Type B pancreatic cell (in vitro differentiated cells): ENCODE data around the gene TAF1B. TPM values are rescaled to one million over a fixed set of nuclear protein-coding genes. Genes with fewer than 3 reads are reported as not detected.
"Not testable (repeated sequence)": the region's sequence is repeated elsewhere in the genome, so short reads cannot be mapped to it uniquely, and the experiment has no call there.

Experiments
- DNase-seq: peaks from one replicate; pipeline ENCODE4 v3.0.0; 2021; ENCODE audit warnings: mixed read lengths; ENCODE audit not compliant: unreplicated experiment; ENCODE audit errors: extremely low spot score
- H3K27ac Mint-ChIP-seq: 2 replicates; pipeline ENCODE4 v1.8.0; 2021; ENCODE audit warnings: mild to moderate bottlenecking, mixed read lengths
- H3K27me3 Mint-ChIP-seq: 2 replicates; pipeline ENCODE4 v1.8.0; 2021; ENCODE audit warnings: mixed read lengths
- H3K36me3 Mint-ChIP-seq: 2 replicates; pipeline ENCODE4 v1.8.0; 2021; ENCODE audit warnings: mixed read lengths
- H3K4me1 Mint-ChIP-seq: one replicate; pipeline ENCODE4 v1.8.0; 2021; ENCODE audit warnings: mixed read lengths; ENCODE audit not compliant: unreplicated experiment
- H3K4me3 Mint-ChIP-seq: 2 replicates; pipeline ENCODE4 v1.8.0; 2021; ENCODE audit warnings: mild to moderate bottlenecking, mixed read lengths
- H3K9me3 Mint-ChIP-seq: 2 replicates; pipeline ENCODE4 v1.8.0; 2021; ENCODE audit warnings: mixed read lengths
- total RNA-seq: library from RNA; stranded (reverse); gene quantifications from 2 replicates; pipeline ENCODE4 v1.2.1, GENCODE V29; 2021; ENCODE audit warnings: low replicate concordance
- TF ChIP-seq, protein P1 (sequence below): fragments of 200-600 bp; sonication (generic); conservative IDR thresholded peaks from 2 replicates; pipeline ENCODE4 v1.5.0; 2021; ENCODE audit warnings: antibody characterized with exemption, mild to moderate bottlenecking

Gene TAF1B
- total RNA-seq, 1 donor from 2014 or later, result 34.1 TPM

DNA sequence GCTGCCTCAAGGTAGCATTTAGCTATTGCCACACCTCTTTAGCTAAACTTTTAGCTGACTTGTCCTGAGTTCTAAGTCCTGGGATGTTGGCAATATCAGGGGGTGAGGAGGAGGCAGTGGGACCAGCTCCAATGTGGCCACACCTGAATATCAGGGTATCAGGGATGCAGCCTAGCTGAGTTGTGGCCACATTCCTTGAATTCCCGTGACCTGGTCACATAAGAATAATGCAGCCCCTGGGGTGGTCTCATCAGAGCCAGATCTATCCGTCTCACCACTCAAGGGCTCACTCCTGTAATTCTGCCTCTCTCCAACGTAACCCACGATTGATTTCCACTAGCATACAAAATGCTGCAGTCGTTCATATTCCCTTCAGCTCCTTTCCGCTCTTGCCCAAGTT is 11.6 kb upstream of the TAF1B start:
- Mint-ChIP-seq H3K36me3 (no peaks in the 10 kb centered on the region), H3K4me1 (peaks cover 11% of the 10 kb centered on the region), H3K9me3 (peaks cover 4% of the 10 kb centered on the region), H3K27me3 (peaks cover 4% of the 10 kb centered on the region), H3K4me3 (peak overlapping the region; percentile 50), H3K27ac (peak overlapping the region; percentile 94)
- TF ChIP-seq, protein P1, sequence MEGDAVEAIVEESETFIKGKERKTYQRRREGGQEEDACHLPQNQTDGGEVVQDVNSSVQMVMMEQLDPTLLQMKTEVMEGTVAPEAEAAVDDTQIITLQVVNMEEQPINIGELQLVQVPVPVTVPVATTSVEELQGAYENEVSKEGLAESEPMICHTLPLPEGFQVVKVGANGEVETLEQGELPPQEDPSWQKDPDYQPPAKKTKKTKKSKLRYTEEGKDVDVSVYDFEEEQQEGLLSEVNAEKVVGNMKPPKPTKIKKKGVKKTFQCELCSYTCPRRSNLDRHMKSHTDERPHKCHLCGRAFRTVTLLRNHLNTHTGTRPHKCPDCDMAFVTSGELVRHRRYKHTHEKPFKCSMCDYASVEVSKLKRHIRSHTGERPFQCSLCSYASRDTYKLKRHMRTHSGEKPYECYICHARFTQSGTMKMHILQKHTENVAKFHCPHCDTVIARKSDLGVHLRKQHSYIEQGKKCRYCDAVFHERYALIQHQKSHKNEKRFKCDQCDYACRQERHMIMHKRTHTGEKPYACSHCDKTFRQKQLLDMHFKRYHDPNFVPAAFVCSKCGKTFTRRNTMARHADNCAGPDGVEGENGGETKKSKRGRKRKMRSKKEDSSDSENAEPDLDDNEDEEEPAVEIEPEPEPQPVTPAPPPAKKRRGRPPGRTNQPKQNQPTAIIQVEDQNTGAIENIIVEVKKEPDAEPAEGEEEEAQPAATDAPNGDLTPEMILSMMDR, result no peak
- no peak for DNase-seq

DNA sequence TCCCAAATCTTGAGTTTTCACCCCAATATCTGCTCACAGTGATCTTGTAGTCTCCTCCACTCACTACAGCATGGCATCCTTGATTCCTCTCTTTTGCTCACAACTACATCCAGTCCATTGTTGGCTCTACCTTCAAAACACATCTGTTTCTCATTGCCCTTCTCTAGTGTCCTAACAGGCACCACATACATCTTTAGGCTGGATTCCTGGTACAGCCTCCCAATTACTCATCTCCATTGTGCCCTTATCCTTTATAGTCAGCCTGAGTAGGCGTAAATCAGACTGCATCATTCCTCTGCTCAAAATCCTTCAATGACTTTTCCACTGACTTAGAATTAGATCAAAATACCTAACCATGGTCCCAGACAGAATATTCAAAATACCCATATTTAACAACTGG is 10.7 kb upstream of the TAF1B start:
- peak overlapping the region; percentile 50 for H3K4me3 Mint-ChIP-seq
- no peak for DNase-seq
- H3K4me1 Mint-ChIP-seq, result peaks cover 11% of the 10 kb centered on the region
- no peaks in the 10 kb centered on the region for H3K36me3 Mint-ChIP-seq
- peak overlapping the region; percentile 73 for H3K27ac Mint-ChIP-seq
- TF ChIP-seq, protein P1, result no peak
- peaks cover 4% of the 10 kb centered on the region for H3K9me3 Mint-ChIP-seq
- peaks cover 4% of the 10 kb centered on the region for H3K27me3 Mint-ChIP-seq

DNA sequence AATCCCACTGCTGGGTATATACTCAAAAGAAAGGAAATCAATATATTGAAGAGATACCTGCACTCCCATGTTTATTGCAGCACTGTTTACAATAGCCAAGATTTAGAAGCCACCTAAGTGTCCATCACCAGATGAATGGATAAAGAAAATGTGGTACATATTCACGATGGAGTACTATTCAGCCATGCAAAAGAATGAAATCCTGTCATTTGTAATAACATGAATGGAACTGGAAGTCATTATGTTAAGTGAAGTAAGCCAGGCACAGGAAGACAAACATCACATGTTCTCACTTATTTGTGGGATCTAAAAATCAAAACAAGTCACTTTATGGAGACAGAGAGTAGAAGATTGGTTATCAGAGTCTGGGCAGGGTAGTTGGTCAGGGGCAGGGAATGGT is 8.2 kb upstream of the TAF1B start:
- not testable (repeated sequence) for DNase-seq, H3K27me3 Mint-ChIP-seq, H3K9me3 Mint-ChIP-seq, H3K27ac Mint-ChIP-seq, H3K36me3 Mint-ChIP-seq, H3K4me3 Mint-ChIP-seq
- H3K4me1 Mint-ChIP-seq, result peaks cover 11% of the 10 kb centered on the region

DNA sequence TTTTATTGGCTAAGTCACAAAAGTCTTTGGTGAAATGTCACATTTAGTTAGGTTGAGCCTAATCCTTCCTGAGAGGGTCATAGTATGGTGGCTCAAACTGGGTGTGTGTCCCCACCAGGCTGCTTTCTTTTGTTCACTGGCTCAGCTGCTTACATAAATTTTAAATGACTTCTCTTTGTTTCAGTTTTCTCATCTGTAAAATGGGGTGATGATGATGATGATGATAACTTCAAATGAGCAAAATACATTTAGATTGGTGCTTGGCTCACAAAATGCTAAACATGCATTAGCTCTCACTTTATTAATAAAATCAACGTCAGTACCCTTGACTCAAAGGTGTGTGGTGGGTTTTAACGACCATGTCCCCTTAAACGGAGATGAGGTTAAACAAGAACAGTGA is 7.2 kb upstream of the TAF1B start:
- TF ChIP-seq, protein P1, result no peak
- Mint-ChIP-seq H3K4me1 (peaks cover 11% of the 10 kb centered on the region), H3K9me3 (peaks cover 4% of the 10 kb centered on the region), H3K4me3 (no peak overlapping the region), H3K27ac (no peak overlapping the region), H3K27me3 (no peaks in the 10 kb centered on the region), H3K36me3 (no peaks in the 10 kb centered on the region)
- DNase-seq, result no peak

DNA sequence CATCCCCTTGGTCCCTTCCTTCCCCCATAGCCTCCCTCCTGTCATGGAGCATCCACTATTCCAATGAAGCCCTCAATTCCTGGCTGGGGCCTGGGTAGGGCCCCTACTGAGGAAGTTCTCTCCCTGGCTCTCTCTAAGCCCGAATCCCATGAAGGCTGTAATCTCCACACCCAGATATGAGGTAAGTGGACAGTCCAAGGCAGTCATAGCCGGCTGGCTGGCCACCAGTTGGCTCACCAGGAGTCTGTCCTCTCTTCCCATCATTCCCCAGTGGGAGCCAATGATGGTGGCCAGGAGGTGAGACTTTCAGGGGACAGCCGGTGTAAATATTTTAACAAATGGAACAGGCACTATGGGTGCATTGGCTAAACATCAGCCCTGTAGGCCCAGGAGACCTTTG is 6.8 kb upstream of the TAF1B start:
- H3K27ac Mint-ChIP-seq, result no peak overlapping the region

DNA sequence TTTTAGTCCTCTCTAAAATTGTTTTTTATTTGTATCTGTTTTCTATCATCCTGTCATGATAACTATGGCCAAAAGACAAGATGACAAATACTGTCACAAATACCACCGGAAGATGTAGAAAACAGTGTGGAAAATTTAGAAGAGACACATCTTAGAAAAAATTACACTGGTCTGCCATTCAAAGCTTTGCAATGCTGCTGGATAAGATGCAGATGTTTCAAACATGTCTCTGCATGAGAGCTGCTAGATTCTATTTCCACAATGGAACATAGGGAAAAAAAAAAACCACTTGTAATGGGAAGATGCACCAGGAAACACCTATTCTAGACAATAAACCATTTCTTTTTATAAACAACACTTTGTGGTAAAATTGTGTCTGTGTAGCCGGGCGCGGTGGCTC is 5.8 kb upstream of the TAF1B start:
- Mint-ChIP-seq H3K4me1 (peaks cover 6% of the 10 kb centered on the region), H3K36me3 (no peaks in the 10 kb centered on the region), H3K9me3 (peaks cover 2% of the 10 kb centered on the region), H3K27me3 (no peaks in the 10 kb centered on the region), H3K4me3 (peak overlapping the region; percentile 5), H3K27ac (peak overlapping the region; percentile 16)
- TF ChIP-seq, protein P1, result no peak
- DNase-seq, result no peak

More for the DNA sequence above, 6.8 kb upstream of the TAF1B start:
- Mint-ChIP-seq H3K36me3 (no peaks in the 10 kb centered on the region), H3K27me3 (no peaks in the 10 kb centered on the region), H3K4me1 (peaks cover 11% of the 10 kb centered on the region), H3K4me3 (no peak overlapping the region), H3K9me3 (peaks cover 4% of the 10 kb centered on the region)
- TF ChIP-seq, protein P1, result no peak
- no peak for DNase-seq
